ENCODE data around the gene PPIB. TPM values are rescaled to one million over a fixed set of nuclear protein-coding genes. Genes with fewer than 3 reads are reported as not detected.

PPIB gene
- total RNA-seq, 1 donor from 2014 or later: 804 TPM

- Histone ChIP-seq H3K27me3 (ENCODE audit: insufficient read depth, low read length) (peaks cover 8% of the 10 kb centered on the region), H3K27ac (ENCODE audit: low read depth, low read length) (no peak overlapping the region), H4K20me1 (ENCODE audit: insufficient read depth, low read length) (peaks cover 33% of the 10 kb centered on the region), H3K36me3 (ENCODE audit: insufficient read depth, low read length) (peaks cover 6% of the 10 kb centered on the region), H3K4me2 (ENCODE audit: low read length) (no peak overlapping the region), H2AFZ (ENCODE audit: low read depth, low read length) (no peak overlapping the region), H3K4me1 (ENCODE audit: insufficient read depth, low read length) (peaks cover 17% of the 10 kb centered on the region), H3K9me3 (ENCODE audit: insufficient read depth, low read depth, low read length) (no peaks in the 10 kb centered on the region), H3K79me2 (ENCODE audit: insufficient read depth, low read length) (no peaks in the 10 kb centered on the region), H3K4me3 (ENCODE audit: insufficient read depth, low read depth, low read length) (no peak overlapping the region), H3K9ac (ENCODE audit: low read length) (no peak overlapping the region)
- Mint-ChIP-seq H3K9me3 (ENCODE audit: unreplicated experiment) (no peaks in the 10 kb centered on the region), H3K27me3 (ENCODE audit: low read depth, unreplicated experiment) (peaks cover 9% of the 10 kb centered on the region), H3K27ac (ENCODE audit: unreplicated experiment) (no peak overlapping the region), H3K4me3 (ENCODE audit: unreplicated experiment) (no peak overlapping the region), H3K36me3 (ENCODE audit: low read depth, unreplicated experiment) (peaks cover 8% of the 10 kb centered on the region), H3K4me1 (ENCODE audit: low read depth, unreplicated experiment) (peaks cover 2% of the 10 kb centered on the region)
- TF ChIP-seq EZH2 (IDR thresholded peaks at IDR 0.05; ENCODE audit: insufficient read depth, low read length) (no peak), CTCF (IDR thresholded peaks at IDR 0.05; ENCODE audit: insufficient read depth, low read depth, low read length) (no peak)
- no peak for FAIRE-seq
- no peak for DNase-seq (ENCODE audit: low read depth)
Measured at GRCh38 chr15:64149424-64149823, 13.4 kb downstream of the PPIB start.

GRCh38 chr15:64148581-64148980, 14.2 kb downstream of the PPIB start:
- Histone ChIP-seq H3K36me3 (ENCODE audit: insufficient read depth, low read length) (peaks cover 5% of the 10 kb centered on the region), H3K4me2 (ENCODE audit: low read length) (no peak overlapping the region), H3K27me3 (ENCODE audit: insufficient read depth, low read length) (peaks cover 8% of the 10 kb centered on the region), H3K4me1 (ENCODE audit: insufficient read depth, low read length) (peaks cover 17% of the 10 kb centered on the region), H3K9me3 (ENCODE audit: insufficient read depth, low read depth, low read length) (no peaks in the 10 kb centered on the region), H3K27ac (ENCODE audit: low read depth, low read length) (no peak overlapping the region), H3K9ac (ENCODE audit: low read length) (no peak overlapping the region), H3K4me3 (ENCODE audit: insufficient read depth, low read depth, low read length) (no peak overlapping the region), H2AFZ (ENCODE audit: low read depth, low read length) (no peak overlapping the region), H3K79me2 (ENCODE audit: insufficient read depth, low read length) (no peaks in the 10 kb centered on the region), H4K20me1 (ENCODE audit: insufficient read depth, low read length) (peaks cover 26% of the 10 kb centered on the region)
- H3K27me3 Mint-ChIP-seq (ENCODE audit: low read depth, unreplicated experiment): peaks cover 9% of the 10 kb centered on the region
- FAIRE-seq (no peak), DNase-seq (ENCODE audit: low read depth) (no peak)
- no peaks in the 10 kb centered on the region for H3K9me3 Mint-ChIP-seq (ENCODE audit: unreplicated experiment)
- peaks cover 10% of the 10 kb centered on the region for H3K36me3 Mint-ChIP-seq (ENCODE audit: low read depth, unreplicated experiment)
- no peak overlapping the region for H3K27ac Mint-ChIP-seq (ENCODE audit: unreplicated experiment)
- H3K4me1 Mint-ChIP-seq (ENCODE audit: low read depth, unreplicated experiment): no peaks in the 10 kb centered on the region
- no peak overlapping the region for H3K4me3 Mint-ChIP-seq (ENCODE audit: unreplicated experiment)
- TF ChIP-seq CTCF (IDR thresholded peaks at IDR 0.05; ENCODE audit: insufficient read depth, low read depth, low read length) (no peak), EZH2 (IDR thresholded peaks at IDR 0.05; ENCODE audit: insufficient read depth, low read length) (no peak)

- FAIRE-seq (no peak), DNase-seq (ENCODE audit: low read depth) (no peak)
- Histone ChIP-seq H3K27ac (ENCODE audit: low read depth, low read length) (no peak overlapping the region), H2AFZ (ENCODE audit: low read depth, low read length) (no peak overlapping the region), H3K9me3 (ENCODE audit: insufficient read depth, low read depth, low read length) (no peaks in the 10 kb centered on the region), H4K20me1 (ENCODE audit: insufficient read depth, low read length) (peaks cover 28% of the 10 kb centered on the region), H3K4me1 (ENCODE audit: insufficient read depth, low read length) (peaks cover 17% of the 10 kb centered on the region), H3K79me2 (ENCODE audit: insufficient read depth, low read length) (no peaks in the 10 kb centered on the region), H3K36me3 (ENCODE audit: insufficient read depth, low read length) (peaks cover 5% of the 10 kb centered on the region), H3K4me3 (ENCODE audit: insufficient read depth, low read depth, low read length) (no peak overlapping the region), H3K9ac (ENCODE audit: low read length) (no peak overlapping the region), H3K27me3 (ENCODE audit: insufficient read depth, low read length) (peaks cover 8% of the 10 kb centered on the region), H3K4me2 (ENCODE audit: low read length) (no peak overlapping the region)
- no peak overlapping the region for H3K27ac Mint-ChIP-seq (ENCODE audit: unreplicated experiment)
- TF ChIP-seq CTCF (IDR thresholded peaks at IDR 0.05; ENCODE audit: insufficient read depth, low read depth, low read length) (no peak), EZH2 (IDR thresholded peaks at IDR 0.05; ENCODE audit: insufficient read depth, low read length) (no peak)
- peaks cover 9% of the 10 kb centered on the region for H3K27me3 Mint-ChIP-seq (ENCODE audit: low read depth, unreplicated experiment)
- H3K4me1 Mint-ChIP-seq (ENCODE audit: low read depth, unreplicated experiment): no peaks in the 10 kb centered on the region
- no peak overlapping the region for H3K4me3 Mint-ChIP-seq (ENCODE audit: unreplicated experiment)
- H3K36me3 Mint-ChIP-seq (ENCODE audit: low read depth, unreplicated experiment): peaks cover 10% of the 10 kb centered on the region
- no peaks in the 10 kb centered on the region for H3K9me3 Mint-ChIP-seq (ENCODE audit: unreplicated experiment)
Measured at GRCh38 chr15:64148168-64148567, 14.7 kb downstream of the PPIB start.
